Duodenal mucosa (tissue), 2 donors: Measurements from ENCODE around the gene CDC42BPB.

Experiments
- H3K27ac ChIP-seq: one replicate; pipeline ENCODE4 v1.7.0; 2013; ENCODE audit warnings: low read depth, low read length
- H3K27me3 ChIP-seq, 2 donors: one replicate each; pipeline ENCODE4 v1.7.0; 2013; ENCODE audit warnings: low read length in 2 of 2, control low read depth in 1 of 2; ENCODE audit not compliant: insufficient read depth in 2 of 2, control insufficient read depth in 1 of 2
- H3K36me3 ChIP-seq, 2 donors: one replicate each; pipeline ENCODE4 v1.7.0; 2013; ENCODE audit warnings: low read length in 2 of 2, control low read depth in 1 of 2; ENCODE audit not compliant: insufficient read depth in 2 of 2, control insufficient read depth in 1 of 2
- H3K4me1 ChIP-seq, 2 donors: one replicate each; pipeline ENCODE4 v1.7.0; 2013; ENCODE audit warnings: low read length in 2 of 2, control low read depth in 1 of 2; ENCODE audit not compliant: insufficient read depth in 2 of 2, control insufficient read depth in 1 of 2
- H3K4me3 ChIP-seq, 2 donors: one replicate each; pipeline ENCODE4 v1.7.0; 2013; ENCODE audit warnings: low read length in 2 of 2, low read depth in 1 of 2
- H3K9ac ChIP-seq, 2 donors: one replicate each; pipeline ENCODE4 v1.7.0; 2013; ENCODE audit warnings: low read length in 2 of 2, low read depth in 1 of 2
- H3K9me3 ChIP-seq, 2 donors: one replicate each; pipeline ENCODE4 v1.7.0; 2013; ENCODE audit warnings: low read length in 2 of 2, control low read depth in 1 of 2; ENCODE audit not compliant: control insufficient read depth in 1 of 2

CDC42BPB gene

GRCh38 chr14:103045371-103045869 is 11.9 kb downstream of the CDC42BPB start:
- H3K27ac ChIP-seq = no peak overlapping the region
- no peak overlapping the region for H3K4me3 ChIP-seq
- peaks cover 0 to 17% of the 10 kb centered on the region in 2 donors for H3K36me3 ChIP-seq
- H3K4me1 ChIP-seq = peaks cover 10 to 14% of the 10 kb centered on the region in 2 donors
- no peaks in the 10 kb centered on the region for H3K27me3 ChIP-seq
- H3K9me3 ChIP-seq = no peaks in the 10 kb centered on the region
- H3K9ac ChIP-seq = no peak overlapping the region

DNA sequence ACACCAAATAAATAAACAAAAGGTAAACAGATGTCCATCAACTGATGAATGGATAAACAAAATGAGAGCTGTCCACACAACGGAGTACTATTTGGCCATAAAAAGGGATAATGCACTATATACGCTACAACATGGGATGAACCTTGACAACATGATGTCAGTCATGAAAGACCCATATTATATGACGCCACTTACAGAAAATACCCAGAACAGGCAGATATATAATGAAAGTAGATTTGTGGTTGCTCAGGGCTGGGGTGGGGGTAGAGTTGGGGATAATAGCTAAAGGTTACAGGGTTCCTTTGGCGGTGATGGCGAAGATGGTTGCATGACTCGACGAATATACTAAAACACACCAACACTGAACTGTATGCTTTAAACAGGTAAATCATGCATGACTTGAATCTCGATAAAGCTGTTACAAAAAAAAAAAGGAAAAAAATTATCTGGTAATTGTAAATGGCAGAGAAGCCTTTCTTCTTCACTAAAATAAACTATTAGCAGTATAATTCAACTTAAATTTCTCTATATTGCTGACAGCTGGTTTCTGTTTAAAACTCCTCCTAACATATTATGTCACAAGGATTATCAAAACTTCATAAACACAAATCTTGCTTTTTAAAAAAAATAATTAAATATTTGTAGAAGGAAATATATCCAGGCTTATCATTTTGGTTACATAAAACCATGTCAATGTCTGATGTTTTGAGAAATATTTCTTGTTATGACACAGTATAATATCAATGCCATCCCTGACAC is 13.9 kb downstream of the CDC42BPB start:
- no peak overlapping the region for H3K9ac ChIP-seq
- peaks cover 0 to 17% of the 10 kb centered on the region in 2 donors for H3K36me3 ChIP-seq
- no peak overlapping the region for H3K4me3 ChIP-seq
- H3K4me1 ChIP-seq = peaks cover 10 to 14% of the 10 kb centered on the region in 2 donors
- no peaks in the 10 kb centered on the region for H3K27me3 ChIP-seq
- no peaks in the 10 kb centered on the region for H3K9me3 ChIP-seq
- H3K27ac ChIP-seq = no peak overlapping the region

GRCh38 chr14:103041464-103041863 is 15.9 kb downstream of the CDC42BPB start:
- peaks cover 10 to 14% of the 10 kb centered on the region in 2 donors for H3K4me1 ChIP-seq
- no peak overlapping the region for H3K27ac ChIP-seq
- no peaks in the 10 kb centered on the region for H3K9me3 ChIP-seq
- peaks cover 0 to 17% of the 10 kb centered on the region in 2 donors for H3K36me3 ChIP-seq
- H3K9ac ChIP-seq = no peak overlapping the region
- no peaks in the 10 kb centered on the region for H3K27me3 ChIP-seq
- H3K4me3 ChIP-seq = no peak overlapping the region

DNA sequence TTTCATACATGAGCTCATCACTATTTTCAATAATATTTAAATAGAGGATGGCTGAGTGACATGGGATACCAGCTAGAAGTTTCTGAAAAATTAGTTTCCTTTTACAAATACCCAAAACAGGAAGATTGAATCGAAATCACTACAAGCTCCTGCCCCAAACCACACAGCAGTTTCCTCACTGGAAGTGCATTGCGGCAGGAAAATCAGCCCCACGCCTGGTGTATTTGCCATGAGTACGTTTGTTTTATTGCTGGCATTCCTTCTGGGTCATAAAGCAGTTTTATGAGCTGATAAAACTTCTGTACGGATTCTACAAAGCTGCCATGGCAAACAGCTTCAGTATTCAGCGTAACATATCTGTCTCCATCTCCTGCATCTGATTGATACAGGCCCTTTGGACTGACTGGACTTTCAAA is 23.7 kb downstream of the CDC42BPB start:
- H3K9ac ChIP-seq = no peak overlapping the region
- no peaks in the 10 kb centered on the region for H3K36me3 ChIP-seq
- no peaks in the 10 kb centered on the region for H3K27me3 ChIP-seq
- H3K27ac ChIP-seq = no peak overlapping the region
- H3K4me3 ChIP-seq = peak overlapping the region in 1 of 2 donors; percentile 9
- no peaks in the 10 kb centered on the region for H3K9me3 ChIP-seq
- peaks cover 19 to 21% of the 10 kb centered on the region in 2 donors for H3K4me1 ChIP-seq

DNA sequence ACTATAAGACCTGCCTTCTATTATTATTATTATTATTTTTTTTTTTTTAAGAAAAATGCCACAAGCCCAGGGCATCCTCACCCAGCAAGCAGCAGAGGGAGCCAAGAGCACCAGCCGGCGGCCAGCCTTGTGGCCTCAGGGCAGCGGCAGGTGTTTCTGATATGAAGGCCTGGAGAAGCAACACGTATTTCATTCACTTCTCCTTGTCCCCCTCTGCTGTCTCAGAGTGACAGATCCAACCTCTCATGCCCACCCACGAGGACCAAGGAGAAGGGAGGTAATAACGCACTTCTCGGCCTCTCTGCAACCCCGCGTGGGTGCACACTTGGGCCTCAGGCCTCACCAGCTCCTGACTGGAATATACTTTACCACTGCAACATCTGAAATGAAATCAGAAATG is 25.4 kb downstream of the CDC42BPB start:
- H3K27me3 ChIP-seq = no peaks in the 10 kb centered on the region
- H3K4me3 ChIP-seq = no peak overlapping the region
- no peak overlapping the region for H3K9ac ChIP-seq
- no peaks in the 10 kb centered on the region for H3K36me3 ChIP-seq
- peaks cover 19 to 21% of the 10 kb centered on the region in 2 donors for H3K4me1 ChIP-seq
- H3K27ac ChIP-seq = no peak overlapping the region
- H3K9me3 ChIP-seq = no peaks in the 10 kb centered on the region

GRCh38 chr14:103031566-103031911 is 25.8 kb downstream of the CDC42BPB start:
- peaks cover 19 to 21% of the 10 kb centered on the region in 2 donors for H3K4me1 ChIP-seq
- H3K9ac ChIP-seq = no peak overlapping the region
- no peak overlapping the region for H3K27ac ChIP-seq
- no peaks in the 10 kb centered on the region for H3K27me3 ChIP-seq
- no peaks in the 10 kb centered on the region for H3K9me3 ChIP-seq
- no peak overlapping the region for H3K4me3 ChIP-seq
- H3K36me3 ChIP-seq = no peaks in the 10 kb centered on the region

DNA sequence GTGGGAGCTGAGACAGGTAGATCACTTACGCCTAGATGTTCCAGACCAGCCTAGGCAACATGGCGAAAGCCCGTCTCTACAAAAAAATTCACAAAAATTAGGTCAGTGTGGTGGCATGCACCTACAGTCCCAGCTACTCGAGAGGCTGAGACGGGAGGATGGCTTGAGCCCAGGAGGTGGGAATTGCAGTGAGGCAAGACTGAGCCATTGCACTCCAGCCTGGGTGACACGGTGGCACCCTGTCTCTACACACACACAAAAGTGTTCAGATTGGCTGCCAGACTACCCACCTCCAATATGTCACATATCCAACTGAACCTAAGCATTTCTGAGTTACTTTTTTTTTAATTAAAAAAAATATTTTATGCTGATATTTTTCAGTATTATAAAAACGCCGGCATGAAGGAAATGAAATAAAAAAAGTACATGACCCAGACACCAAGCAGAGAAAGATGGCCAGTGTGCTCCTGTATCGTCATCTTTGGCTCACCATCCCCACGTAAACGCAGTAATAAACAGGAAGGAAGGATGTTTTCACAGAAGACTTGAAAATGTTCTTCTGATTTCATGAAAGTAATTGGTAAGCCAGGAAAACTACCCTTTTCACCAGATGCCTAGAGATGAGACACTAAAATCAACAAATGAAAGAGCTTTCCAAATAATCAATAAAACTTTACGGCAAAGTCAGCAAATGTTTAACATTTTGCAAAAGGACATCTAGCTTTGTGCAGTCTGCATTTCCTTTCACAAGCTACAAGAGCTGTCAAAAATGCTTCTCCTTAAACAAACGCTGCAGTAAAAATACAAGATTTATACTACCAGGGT is 26.4 kb downstream of the CDC42BPB start:
- H3K4me3 ChIP-seq = no peak overlapping the region
- no peaks in the 10 kb centered on the region for H3K36me3 ChIP-seq
- H3K4me1 ChIP-seq = peaks cover 19 to 21% of the 10 kb centered on the region in 2 donors
- no peaks in the 10 kb centered on the region for H3K9me3 ChIP-seq
- no peak overlapping the region for H3K27ac ChIP-seq
- H3K9ac ChIP-seq = no peak overlapping the region
- no peaks in the 10 kb centered on the region for H3K27me3 ChIP-seq

GRCh38 chr14:103029936-103030335 is 27.4 kb downstream of the CDC42BPB start:
- no peak overlapping the region for H3K9ac ChIP-seq
- peaks cover 19 to 21% of the 10 kb centered on the region in 2 donors for H3K4me1 ChIP-seq
- H3K9me3 ChIP-seq = no peaks in the 10 kb centered on the region
- H3K4me3 ChIP-seq = no peak overlapping the region
- H3K27ac ChIP-seq = no peak overlapping the region
- no peaks in the 10 kb centered on the region for H3K27me3 ChIP-seq
- no peaks in the 10 kb centered on the region for H3K36me3 ChIP-seq

DNA sequence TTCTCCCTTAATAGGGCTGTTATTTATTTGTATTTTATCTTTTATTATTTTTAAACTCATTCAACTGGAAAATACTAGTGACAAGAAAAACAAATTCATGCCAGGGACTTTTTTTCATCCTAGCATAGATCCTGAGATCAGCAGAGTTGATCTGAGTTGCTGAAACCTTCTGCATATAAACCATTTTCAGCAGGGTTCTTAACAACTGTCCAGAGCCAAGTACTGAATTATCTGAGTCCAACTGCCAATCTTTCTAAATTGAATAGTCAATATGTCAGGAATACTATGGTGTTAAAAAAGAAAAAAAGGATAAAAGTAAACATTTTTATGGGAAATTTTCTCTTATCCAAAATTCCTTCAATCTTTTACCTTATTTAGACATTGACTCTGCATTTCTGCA is 28.6 kb downstream of the CDC42BPB start:
- Histone ChIP-seq H3K9me3 (no peaks in the 10 kb centered on the region), H3K9ac (no peak overlapping the region), H3K27me3 (no peaks in the 10 kb centered on the region), H3K4me1 (peaks cover 20 to 22% of the 10 kb centered on the region in 2 donors), H3K36me3 (no peaks in the 10 kb centered on the region), H3K4me3 (no peak overlapping the region), H3K27ac (no peak overlapping the region)

- Histone ChIP-seq H3K9me3 (no peaks in the 10 kb centered on the region), H3K9ac (no peak overlapping the region), H3K4me1 (peaks cover 19% of the 10 kb centered on the region in 2 donors), H3K27ac (no peak overlapping the region), H3K27me3 (no peaks in the 10 kb centered on the region), H3K36me3 (no peaks in the 10 kb centered on the region), H3K4me3 (no peak overlapping the region)
Measured at GRCh38 chr14:103028161-103028767, 29.1 kb downstream of the CDC42BPB start.
